B cell (primary cell): Measurements from ENCODE around the gene COG2.

Experiments
- CTCF ChIP-seq: fragments of 200-600 bp; IDR thresholded peaks from one replicate; pipeline ENCODE4 v1.8.0; 2022; ENCODE audit warnings: antibody characterized with exemption, mild to moderate bottlenecking
- EZH2 ChIP-seq: IDR thresholded peaks from 2 replicates; pipeline ENCODE4 v1.6.1; 2012; ENCODE audit warnings: borderline replicate concordance, low read depth, mild to moderate bottlenecking, moderate library complexity, low read length; ENCODE audit not compliant: insufficient read depth, poor library complexity, severe bottlenecking

GRCh38 chr1:230735447-230735846 lies 93.2 kb downstream of the COG2 start:
- TF ChIP-seq CTCF (no peak), EZH2 (no peak)
